Activated CD8-positive, alpha-beta T cell treated with anti-CD3 and anti-CD28 coated beads, Interleukin-2, amount 10 ng/mL, durations not matched to agents 7 days and 5 days (primary cell): ENCODE results near the gene NSMF. TPM values are rescaled to one million over a fixed set of nuclear protein-coding genes. Genes with fewer than 3 reads are reported as not detected.

Experiments
- ATAC-seq: fragments of 150-1000 bp; cut with Tn5 transposase; one replicate; pipeline ENCODE4 v1.10.0; 2021; ENCODE audit warnings: moderate library complexity
- CTCF ChIA-PET: fragments of 350-600 bp; sonication (Branson Sonifier 250); formaldehyde crosslinking; loops from one replicate; lab custom pipeline; 2021; ENCODE audit warnings: antibody characterized with exemption; lab: Charles Lee
- POLR2A ChIA-PET: fragments of 350-600 bp; sonication (Branson Sonifier 250); formaldehyde crosslinking; loops from one replicate; lab custom pipeline; 2021; ENCODE audit warnings: antibody characterized with exemption; lab: Charles Lee
- DNase-seq: peaks from one replicate; pipeline ENCODE4 v3.0.0-alpha.2; 2020
- H3K27ac Mint-ChIP-seq: one replicate; pipeline ENCODE4 v1.8.0; 2021; ENCODE audit warnings: mild to moderate bottlenecking, mixed read lengths
- H3K27me3 Mint-ChIP-seq: one replicate; pipeline ENCODE4 v1.8.0; 2021; ENCODE audit warnings: low read depth, mixed read lengths
- H3K36me3 Mint-ChIP-seq: one replicate; pipeline ENCODE4 v1.8.0; 2021; ENCODE audit warnings: low read depth, mixed read lengths
- H3K4me1 Mint-ChIP-seq: one replicate; pipeline ENCODE4 v1.8.0; 2021; ENCODE audit warnings: low read depth, mixed read lengths
- H3K4me3 Mint-ChIP-seq: one replicate; pipeline ENCODE4 v1.8.0; 2021; ENCODE audit warnings: mild to moderate bottlenecking, mixed read lengths
- H3K9me3 Mint-ChIP-seq: one replicate; pipeline ENCODE4 v1.8.0; 2022; ENCODE audit warnings: mixed read lengths; ENCODE audit not compliant: insufficient read depth
- total RNA-seq, 2 experiments: library from RNA; stranded (reverse); gene quantifications; one replicate each; pipeline ENCODE4 v1.2.3, GENCODE V29; 2021

Gene NSMF
- total RNA-seq, 2 experiments from 2014 or later, result 55.0 to 59.0 TPM

- ChIA-PET CTCF (interaction anchor here (1.0 kb wide), 1 partner anchor 35 kb away, joined by 6 read pairs; the partner anchor contains the start of genes EXD3 and NOXA1), POLR2A (interaction anchor here (0.9 to 1.0 kb wide), 2 partner anchors 36 to 46 kb away, joined by 3 to 7 read pairs; partner anchors contain the start of genes EXD3 and NOXA1)
- DNase-seq (no peak), ATAC-seq (peak; percentile 26)
- H3K27me3 Mint-ChIP-seq, result no peaks in the 10 kb centered on the region
- H3K4me3 Mint-ChIP-seq, result peak overlapping the region; percentile 34
- H3K4me1 Mint-ChIP-seq, result peaks cover 41% of the 10 kb centered on the region
- no peak overlapping the region for H3K27ac Mint-ChIP-seq
- H3K9me3 Mint-ChIP-seq, result no peaks in the 10 kb centered on the region
- H3K36me3 Mint-ChIP-seq, result peaks cover 22% of the 10 kb centered on the region
These were observed 661 bp downstream of the NSMF start for GRCh38 chr9:137458194-137459151.

- ChIA-PET CTCF (interaction anchor here (1.2 kb wide), 1 partner anchor 35 kb away, joined by 4 read pairs; the partner anchor contains the start of genes EXD3 and NOXA1), POLR2A (no interaction called here)
- Mint-ChIP-seq H3K4me1 (peaks cover 37% of the 10 kb centered on the region), H3K27me3 (no peaks in the 10 kb centered on the region), H3K36me3 (peaks cover 24% of the 10 kb centered on the region), H3K4me3 (peak overlapping the region; percentile 54), H3K9me3 (no peaks in the 10 kb centered on the region), H3K27ac (no peak overlapping the region)
- DNase-seq, result no peak
- ATAC-seq, result no peak
These were observed 1.5 kb downstream of the NSMF start for GRCh38 chr9:137457406-137458193.

DNA sequence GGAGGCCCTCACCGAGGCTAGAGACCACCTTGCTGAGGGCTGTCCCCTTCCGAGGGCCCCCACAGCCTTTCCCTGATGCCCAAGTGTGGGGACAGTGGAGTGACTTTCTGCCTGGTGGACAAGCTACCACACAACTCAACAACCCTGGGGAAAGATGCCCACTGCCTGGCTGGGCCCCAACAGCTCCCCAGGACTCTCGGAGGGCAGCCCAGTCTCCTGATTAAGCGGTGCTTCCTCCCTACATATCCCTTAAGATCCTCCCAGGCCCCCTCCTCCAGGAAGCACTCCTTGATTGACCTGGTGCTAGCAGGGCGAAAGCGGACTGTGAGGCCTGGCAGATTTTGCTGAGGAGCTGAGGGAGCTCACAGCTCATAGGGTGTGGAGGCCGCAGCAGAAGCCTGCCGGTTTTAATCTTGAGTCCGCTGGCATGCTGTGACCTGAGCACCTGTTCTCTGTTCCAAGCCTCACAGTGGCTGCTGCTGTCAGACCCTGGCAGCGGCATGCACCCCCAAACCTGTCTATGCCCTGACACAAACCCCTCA is 2.2 kb downstream of the NSMF start:
- POLR2A ChIA-PET, result no interaction called here
- Mint-ChIP-seq H3K27me3 (no peaks in the 10 kb centered on the region), H3K9me3 (no peaks in the 10 kb centered on the region), H3K27ac (no peak overlapping the region), H3K4me1 (peaks cover 40% of the 10 kb centered on the region), H3K4me3 (peak overlapping the region; percentile 34), H3K36me3 (peaks cover 29% of the 10 kb centered on the region)
- no peak for DNase-seq
- CTCF ChIA-PET, result interaction anchor here (1.2 kb wide), 1 partner anchor 34 kb away, joined by 4 read pairs; the partner anchor contains the start of genes EXD3 and NOXA1
- no peak for ATAC-seq

DNA sequence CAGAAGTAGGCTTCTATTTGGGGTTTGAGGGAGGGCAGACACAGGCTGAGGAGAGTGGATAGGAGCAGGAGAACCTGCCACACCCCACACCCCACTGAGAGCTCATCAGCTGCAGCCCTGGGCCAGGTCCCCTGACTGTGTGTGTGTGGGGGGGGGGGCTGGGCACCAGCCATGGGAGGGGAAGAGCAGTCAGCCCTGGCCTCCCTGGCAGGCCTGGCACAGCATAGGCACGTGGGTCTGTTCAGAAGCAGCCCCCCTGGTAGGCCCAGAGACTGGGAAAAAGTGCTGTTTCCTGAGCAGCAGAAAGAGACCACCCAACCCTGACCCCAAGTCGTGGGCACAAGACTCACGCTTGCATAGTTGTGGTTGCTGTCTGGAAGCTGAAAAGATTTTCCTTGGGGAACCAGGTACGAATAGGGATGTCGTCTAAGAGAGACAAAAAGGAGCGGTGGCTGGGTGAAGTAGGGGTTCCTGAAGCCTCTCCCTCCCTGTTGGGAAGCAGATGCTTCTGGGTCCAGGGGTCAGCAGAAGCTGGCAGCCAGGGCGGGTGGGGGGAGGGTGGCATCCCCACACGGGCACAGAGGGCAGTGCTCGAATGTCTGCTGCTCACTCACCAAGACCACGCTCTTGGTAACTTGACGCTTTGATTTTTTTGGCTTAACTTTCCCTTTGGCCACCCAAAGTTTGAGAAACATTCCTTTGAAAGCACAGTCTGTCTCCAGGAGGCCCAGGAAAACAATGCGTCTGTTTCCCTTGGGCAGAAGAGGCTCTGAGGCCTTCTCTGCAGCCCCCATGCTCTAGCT is 2.9 kb downstream of the NSMF start:
- Mint-ChIP-seq H3K27ac (peak overlapping the region; percentile 16), H3K27me3 (no peaks in the 10 kb centered on the region), H3K36me3 (peaks cover 29% of the 10 kb centered on the region), H3K9me3 (no peaks in the 10 kb centered on the region), H3K4me1 (peaks cover 37% of the 10 kb centered on the region), H3K4me3 (no peak overlapping the region)
- CTCF ChIA-PET, result interaction anchor here (1.2 kb wide), 1 partner anchor 33 kb away, joined by 4 read pairs; the partner anchor contains the start of genes EXD3 and NOXA1
- ATAC-seq (no peak), DNase-seq (no peak)
- POLR2A ChIA-PET, result no interaction called here

- peaks cover 29% of the 10 kb centered on the region for H3K36me3 Mint-ChIP-seq
- ChIA-PET CTCF (no interaction called here), POLR2A (no interaction called here)
- no peaks in the 10 kb centered on the region for H3K27me3 Mint-ChIP-seq
- H3K4me3 Mint-ChIP-seq, result no peak overlapping the region
- no peak for ATAC-seq
- no peak for DNase-seq
- no peaks in the 10 kb centered on the region for H3K9me3 Mint-ChIP-seq
- no peak overlapping the region for H3K27ac Mint-ChIP-seq
- peaks cover 29% of the 10 kb centered on the region for H3K4me1 Mint-ChIP-seq
These were observed 3.7 kb downstream of the NSMF start for GRCh38 chr9:137455359-137455991.

DNA sequence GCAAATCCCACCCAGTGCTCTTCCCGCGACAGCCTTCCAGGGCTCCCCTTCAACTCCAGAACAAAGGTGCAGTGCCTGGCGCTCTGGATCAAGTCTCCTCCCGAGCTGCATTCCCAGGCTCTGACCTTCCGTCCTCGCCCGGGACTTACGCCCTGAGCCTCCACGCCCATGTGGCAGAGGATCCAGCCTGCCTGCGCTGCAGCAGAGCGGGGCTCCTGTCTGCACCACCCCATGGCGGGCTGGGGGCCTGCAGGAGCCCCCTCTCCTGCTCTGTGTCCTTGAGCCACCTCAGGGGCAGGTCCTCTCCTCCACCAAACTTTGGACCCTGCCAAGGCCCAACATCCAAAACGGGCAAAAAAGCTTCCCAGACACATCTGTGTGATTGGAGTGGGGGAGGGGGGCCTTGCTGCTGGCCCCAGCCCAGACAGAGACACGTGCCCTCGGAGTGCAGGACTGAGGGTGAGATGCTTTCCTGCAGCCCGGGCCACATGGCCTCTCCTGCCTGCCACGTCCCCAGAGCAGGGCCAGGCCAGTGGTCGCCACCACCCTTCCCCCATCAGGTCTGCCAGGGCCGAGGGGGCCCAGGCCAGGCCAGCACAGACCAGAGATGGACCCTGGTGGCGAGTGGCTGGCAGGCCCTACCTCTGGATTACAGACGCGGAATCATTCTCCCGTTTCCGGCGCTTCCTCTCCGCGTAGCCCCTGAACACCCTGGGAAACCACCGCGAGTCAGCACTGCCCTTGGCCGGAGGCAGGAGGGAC is 4.4 kb downstream of the NSMF start:
- Mint-ChIP-seq H3K4me3 (no peak overlapping the region), H3K27me3 (no peaks in the 10 kb centered on the region), H3K4me1 (peaks cover 27% of the 10 kb centered on the region), H3K9me3 (no peaks in the 10 kb centered on the region), H3K27ac (no peak overlapping the region), H3K36me3 (peaks cover 34% of the 10 kb centered on the region)
- CTCF ChIA-PET, result no interaction called here
- ATAC-seq, result no peak
- no peak for DNase-seq
- POLR2A ChIA-PET, result no interaction called here

GRCh38 chr9:137454145-137454596 is 5.0 kb downstream of the NSMF start:
- no peaks in the 10 kb centered on the region for H3K27me3 Mint-ChIP-seq
- peaks cover 26% of the 10 kb centered on the region for H3K4me1 Mint-ChIP-seq
- ATAC-seq (no peak), DNase-seq (no peak)
- ChIA-PET POLR2A (no interaction called here), CTCF (no interaction called here)
- H3K36me3 Mint-ChIP-seq, result peaks cover 38% of the 10 kb centered on the region
- H3K4me3 Mint-ChIP-seq, result no peak overlapping the region
- H3K9me3 Mint-ChIP-seq, result no peaks in the 10 kb centered on the region
- H3K27ac Mint-ChIP-seq, result no peak overlapping the region

GRCh38 chr9:137453643-137454081 is 5.5 kb downstream of the NSMF start:
- Mint-ChIP-seq H3K27me3 (no peaks in the 10 kb centered on the region), H3K4me1 (peaks cover 30% of the 10 kb centered on the region), H3K27ac (no peak overlapping the region), H3K9me3 (no peaks in the 10 kb centered on the region), H3K36me3 (peaks cover 42% of the 10 kb centered on the region), H3K4me3 (no peak overlapping the region)
- peak; percentile 31 for ATAC-seq
- ChIA-PET POLR2A (no interaction called here), CTCF (interaction anchor here (1.3 kb wide), 1 partner anchor 31 kb away, joined by 4 read pairs; the partner anchor contains the start of genes EXD3 and NOXA1)
- peak; percentile 54 for DNase-seq

DNA sequence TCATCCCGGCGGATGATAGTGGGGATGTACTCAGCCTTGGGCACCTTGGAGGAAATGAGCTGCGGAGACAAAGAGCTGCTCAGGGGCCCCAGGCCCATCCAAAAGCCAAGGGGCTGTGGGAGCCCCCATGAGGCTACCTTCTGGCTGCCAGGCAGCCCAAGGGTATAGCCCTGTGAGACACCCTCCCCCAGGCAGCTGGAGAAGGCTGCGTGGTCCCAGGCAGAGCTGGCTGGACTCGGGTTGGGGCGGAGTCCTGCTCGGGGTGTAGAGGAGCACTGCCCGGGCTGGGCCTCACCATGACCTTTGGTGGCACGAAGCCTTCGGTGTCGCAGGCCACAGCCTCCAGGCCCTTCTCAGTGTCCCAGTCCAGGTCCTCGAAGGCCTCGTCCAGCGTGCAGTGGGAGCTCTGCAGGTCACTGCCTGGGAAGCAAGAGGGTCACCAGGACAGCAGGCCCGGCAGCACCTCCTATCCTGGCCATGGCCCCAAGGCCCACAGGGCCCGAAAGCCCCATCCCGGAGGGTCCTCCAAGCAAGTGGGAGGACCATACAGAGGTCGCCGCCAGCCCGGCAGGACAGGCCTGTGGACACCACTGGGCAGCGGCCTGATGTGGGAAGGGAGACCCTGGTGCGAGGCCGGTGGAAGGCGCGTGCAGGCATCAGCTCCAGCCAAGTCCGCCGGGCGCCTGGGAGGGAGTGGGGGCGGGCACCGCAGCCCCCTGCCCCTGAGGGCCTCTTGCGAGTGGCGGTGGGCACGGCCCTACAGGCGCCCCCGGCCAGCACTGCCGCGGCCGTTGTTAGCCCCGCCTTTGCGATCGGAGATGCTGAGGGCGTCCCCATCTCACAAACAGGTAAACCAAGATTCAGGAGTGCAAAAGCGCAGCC is 6.1 kb downstream of the NSMF start:
- DNase-seq, result no peak
- H3K27me3 Mint-ChIP-seq, result no peaks in the 10 kb centered on the region
- ChIA-PET CTCF (interaction anchor here (1.3 kb wide), 1 partner anchor 30 kb away, joined by 4 read pairs; the partner anchor contains the start of genes EXD3 and NOXA1), POLR2A (no interaction called here)
- H3K4me3 Mint-ChIP-seq, result no peak overlapping the region
- no peak for ATAC-seq
- peak overlapping the region; percentile 79 for H3K27ac Mint-ChIP-seq
- H3K36me3 Mint-ChIP-seq, result peaks cover 44% of the 10 kb centered on the region
- no peaks in the 10 kb centered on the region for H3K9me3 Mint-ChIP-seq
- H3K4me1 Mint-ChIP-seq, result peaks cover 32% of the 10 kb centered on the region
